IPS DF 6.9 (cell line): ENCODE measurements around the gene CACNA2D3.

Source experiments
- DNase-seq: peaks from one replicate; pipeline ENCODE4 v3.0.0-alpha.2; 2013; ENCODE audit warnings: low read depth, low spot score
- H3K27ac ChIP-seq: one replicate; pipeline ENCODE4 v1.5.1; 2013; ENCODE audit warnings: low read length, control low read depth
- H3K27me3 ChIP-seq: 2 replicates; pipeline ENCODE4 v1.6.1; 2013; ENCODE audit warnings: mild to moderate bottlenecking, low read length; ENCODE audit not compliant: control insufficient read depth, insufficient read depth
- H3K36me3 ChIP-seq: 2 replicates; pipeline ENCODE4 v1.6.1; 2013; ENCODE audit warnings: low read length; ENCODE audit not compliant: control insufficient read depth, insufficient read depth
- H3K4me1 ChIP-seq: 2 replicates; pipeline ENCODE4 v1.6.1; 2013; ENCODE audit warnings: low read length; ENCODE audit not compliant: control insufficient read depth, insufficient read depth
- H3K4me3 ChIP-seq: 2 replicates; pipeline ENCODE4 v1.5.1; 2013; ENCODE audit warnings: mild to moderate bottlenecking, low read length
- H3K9me3 ChIP-seq: 2 replicates; pipeline ENCODE4 v1.6.1; 2013; ENCODE audit warnings: low read length, inconsistent platforms; ENCODE audit not compliant: control insufficient read depth, insufficient read depth
- WGBS: extraction: QIAGEN DNeasy Blood & Tissue Kit; methylation state at CpG from one replicate; pipeline ENCODE4 v1.1.7; 2013; ENCODE audit warnings: mixed read lengths, missing lambda C conversion rate; ENCODE audit not compliant: insufficient read length, insufficient coverage; 5-methylcytosine and 5-hydroxymethylcytosine counted together

CACNA2D3 gene

DNA sequence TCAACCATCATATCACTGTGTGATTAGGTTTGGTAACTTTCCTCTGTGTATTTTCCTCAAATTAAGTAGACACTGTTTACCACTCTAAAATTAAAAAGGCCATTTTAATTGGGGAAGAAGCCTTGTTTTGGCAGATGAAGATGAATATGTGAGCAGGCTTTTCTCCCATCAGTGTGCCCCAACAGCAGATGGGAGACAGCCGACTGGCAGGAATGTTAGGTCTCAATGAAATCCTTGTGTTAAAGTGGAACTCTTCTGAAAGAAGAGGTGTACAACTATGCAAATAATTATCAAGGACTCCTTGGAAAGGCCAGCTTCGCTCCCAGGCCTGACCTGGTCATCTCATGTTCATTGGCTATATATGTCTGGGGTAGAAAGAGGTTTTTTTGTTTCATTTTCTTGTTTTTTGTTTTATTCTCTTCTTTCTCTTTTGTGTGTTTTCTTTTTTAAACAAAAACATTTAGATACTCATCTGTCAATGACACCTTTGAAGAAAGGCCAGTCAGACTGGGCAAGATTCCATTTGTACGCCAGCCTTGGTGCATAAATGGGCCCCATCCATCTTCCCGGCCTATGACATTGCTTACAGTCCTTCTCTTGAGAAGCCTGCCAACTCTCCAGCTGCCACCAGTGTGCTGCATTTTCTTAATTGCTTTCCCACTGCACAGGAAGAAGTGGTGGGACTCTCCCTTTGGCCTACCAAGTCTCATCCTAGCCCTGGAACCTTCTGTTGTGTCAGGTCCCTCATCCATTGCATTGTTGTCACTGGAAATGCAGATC lies 779.7 kb downstream of the CACNA2D3 start:
- Histone ChIP-seq H3K9me3 (no peaks in the 10 kb centered on the region), H3K4me1 (no peaks in the 10 kb centered on the region), H3K27me3 (no peaks in the 10 kb centered on the region), H3K4me3 (no peak overlapping the region), H3K27ac (no peak overlapping the region), H3K36me3 (no peaks in the 10 kb centered on the region)
- DNase-seq = no peak
- no CpG with 5 or more reads among the region's 4 CpGs for WGBS

DNA sequence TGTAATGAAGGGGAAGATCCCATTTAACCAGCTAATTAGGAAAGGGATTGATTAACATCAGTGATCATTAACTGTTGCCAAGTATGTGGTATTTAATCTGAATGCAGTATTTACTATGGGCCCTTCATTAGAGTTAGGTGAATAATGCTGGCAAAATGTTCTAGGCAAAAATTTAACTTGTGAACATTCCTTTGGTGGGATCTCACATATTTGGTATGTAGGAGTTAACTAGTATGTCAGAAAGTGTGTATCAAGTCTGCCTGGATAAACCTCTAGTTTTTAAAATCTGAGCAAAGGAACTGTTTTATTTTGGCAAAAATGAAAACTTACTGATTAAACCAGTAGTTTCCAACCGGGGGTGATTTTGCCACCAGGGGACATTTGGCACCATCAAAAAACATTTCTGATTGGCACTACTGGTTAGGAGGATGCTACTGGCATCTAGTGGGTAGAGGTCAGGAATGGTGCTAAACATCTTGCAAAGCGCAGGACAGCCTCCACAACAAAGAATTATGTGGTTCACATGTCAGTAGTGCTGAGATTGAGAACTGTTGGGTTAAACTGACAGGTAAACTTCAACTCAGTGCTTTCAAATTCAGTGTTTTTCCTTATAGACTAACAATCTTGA lies 783.0 kb downstream of the CACNA2D3 start:
- no peaks in the 10 kb centered on the region for H3K27me3 ChIP-seq
- H3K9me3 ChIP-seq = no peaks in the 10 kb centered on the region
- no peaks in the 10 kb centered on the region for H3K4me1 ChIP-seq
- no peak overlapping the region for H3K27ac ChIP-seq
- no peaks in the 10 kb centered on the region for H3K36me3 ChIP-seq
- no peak for DNase-seq
- WGBS = no CpG with 5 or more reads among the region's 2 CpGs
- no peak overlapping the region for H3K4me3 ChIP-seq

DNA sequence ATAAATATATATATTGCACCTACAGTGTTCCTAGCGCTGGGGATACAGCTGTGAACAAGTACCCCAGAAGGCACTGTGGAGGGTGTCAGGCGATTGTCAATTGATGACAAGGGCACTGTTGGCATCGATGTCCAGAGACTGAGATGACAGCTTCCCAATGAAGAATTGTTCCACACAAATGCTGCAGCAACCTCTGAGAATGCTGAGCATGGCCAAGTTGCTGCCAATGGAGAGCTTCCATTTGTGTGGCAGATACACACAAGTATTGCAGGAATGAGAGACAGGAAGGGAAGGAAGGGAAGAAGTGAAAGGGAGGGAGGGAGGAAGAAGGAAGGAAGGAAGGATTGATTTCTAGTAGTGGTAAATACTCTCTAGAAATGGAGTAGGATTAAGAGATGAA lies 783.6 kb downstream of the CACNA2D3 start:
- no peaks in the 10 kb centered on the region for H3K27me3 ChIP-seq
- no peak overlapping the region for H3K4me3 ChIP-seq
- no peaks in the 10 kb centered on the region for H3K9me3 ChIP-seq
- H3K36me3 ChIP-seq = no peaks in the 10 kb centered on the region
- DNase-seq = no peak
- no peak overlapping the region for H3K27ac ChIP-seq
- WGBS = no CpG with 5 or more reads among the region's 3 CpGs
- H3K4me1 ChIP-seq = no peaks in the 10 kb centered on the region

DNA sequence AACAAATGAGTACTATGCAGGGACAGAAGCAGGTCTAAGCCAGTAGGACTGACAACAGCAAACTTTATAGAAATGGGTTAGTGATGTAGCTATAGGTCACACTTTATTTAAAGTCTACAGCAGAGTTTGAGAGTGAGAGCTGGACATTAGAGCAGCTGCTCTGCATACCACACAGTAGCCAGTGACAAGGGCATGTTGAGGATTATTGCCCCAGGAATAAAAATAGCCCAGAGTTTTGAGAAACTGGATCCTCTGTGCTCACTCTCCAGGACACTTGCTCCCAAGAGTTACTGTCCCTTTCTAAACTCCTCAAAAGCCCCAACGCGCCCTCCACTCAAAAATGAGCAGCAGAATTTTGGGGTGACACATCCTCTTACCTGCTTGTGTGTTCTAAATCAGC lies 784.4 kb downstream of the CACNA2D3 start:
- Histone ChIP-seq H3K4me3 (no peak overlapping the region), H3K36me3 (no peaks in the 10 kb centered on the region), H3K27ac (no peak overlapping the region), H3K4me1 (no peaks in the 10 kb centered on the region), H3K27me3 (no peaks in the 10 kb centered on the region), H3K9me3 (no peaks in the 10 kb centered on the region)
- no CpG with 5 or more reads among the region's 2 CpGs for WGBS
- no peak for DNase-seq

DNA sequence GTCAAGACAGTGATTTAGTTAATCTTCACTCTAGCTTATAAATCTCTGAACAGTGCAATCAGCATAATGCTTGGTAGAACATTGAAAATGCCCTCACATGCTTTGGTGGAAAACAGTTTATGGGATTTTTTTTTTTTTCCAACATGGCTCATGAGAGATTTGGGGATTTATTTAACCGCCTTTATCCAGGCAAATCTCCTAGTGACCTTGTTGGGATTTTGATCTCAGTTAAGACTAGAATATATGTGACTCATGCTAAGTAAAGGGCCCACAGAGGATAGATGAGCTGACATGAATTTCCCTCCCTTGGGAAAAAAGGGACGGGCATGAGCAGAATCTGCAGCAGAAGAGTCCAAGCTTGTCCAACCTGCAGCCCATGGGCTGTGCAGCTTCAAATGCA lies 786.8 kb downstream of the CACNA2D3 start:
- Histone ChIP-seq H3K36me3 (no peaks in the 10 kb centered on the region), H3K27me3 (no peaks in the 10 kb centered on the region), H3K9me3 (no peaks in the 10 kb centered on the region), H3K4me1 (no peaks in the 10 kb centered on the region), H3K27ac (no peak overlapping the region), H3K4me3 (no peak overlapping the region)
- no CpG with 5 or more reads among the region's 2 CpGs for WGBS
- no peak for DNase-seq

DNA sequence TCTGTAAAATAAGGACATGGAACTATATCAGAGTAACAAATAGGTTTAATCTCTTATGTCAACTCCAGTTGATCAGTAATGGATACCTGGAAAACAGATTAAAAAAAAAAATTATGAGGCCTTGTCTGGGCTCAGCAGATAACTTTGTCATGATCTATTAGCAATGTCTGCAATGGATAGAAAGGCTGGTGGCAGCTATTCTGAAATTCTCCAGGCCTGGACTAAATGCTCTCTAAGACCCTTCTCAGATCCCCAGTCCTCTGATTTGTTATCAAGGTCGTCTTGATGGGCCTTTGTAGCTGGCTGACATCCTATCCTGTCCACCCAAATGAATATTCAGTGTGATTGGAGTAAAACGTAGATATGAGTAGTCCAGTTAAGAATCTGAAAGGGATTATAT lies 791.8 kb downstream of the CACNA2D3 start:
- no peaks in the 10 kb centered on the region for H3K4me1 ChIP-seq
- no peaks in the 10 kb centered on the region for H3K27me3 ChIP-seq
- no peak overlapping the region for H3K27ac ChIP-seq
- no peaks in the 10 kb centered on the region for H3K9me3 ChIP-seq
- no peak overlapping the region for H3K4me3 ChIP-seq
- no CpG with 5 or more reads among the region's 2 CpGs for WGBS
- no peak for DNase-seq
- H3K36me3 ChIP-seq = no peaks in the 10 kb centered on the region

DNA sequence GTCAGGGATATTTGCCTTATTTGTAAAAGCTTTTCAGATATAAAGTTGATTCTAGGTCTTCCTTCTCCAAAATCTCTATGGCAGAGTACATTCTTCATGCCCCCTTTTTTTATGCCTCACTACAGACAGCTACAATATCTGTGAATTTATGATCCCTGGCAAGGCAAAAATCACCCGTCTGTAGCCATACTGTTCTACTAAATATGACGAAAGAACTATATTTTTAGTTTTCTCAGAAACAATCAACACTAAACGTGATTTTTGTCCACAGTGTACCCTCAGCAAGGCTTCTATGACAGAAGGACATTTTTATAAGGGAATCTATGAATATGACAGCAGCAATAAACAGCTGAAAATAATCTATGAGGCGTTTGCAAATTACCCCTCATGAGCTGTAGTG lies 792.8 kb downstream of the CACNA2D3 start:
- Histone ChIP-seq H3K9me3 (no peaks in the 10 kb centered on the region), H3K27ac (no peak overlapping the region), H3K27me3 (no peaks in the 10 kb centered on the region), H3K4me1 (no peaks in the 10 kb centered on the region), H3K36me3 (no peaks in the 10 kb centered on the region), H3K4me3 (no peak overlapping the region)
- no peak for DNase-seq
- WGBS = no CpG with 5 or more reads among the region's 4 CpGs

DNA sequence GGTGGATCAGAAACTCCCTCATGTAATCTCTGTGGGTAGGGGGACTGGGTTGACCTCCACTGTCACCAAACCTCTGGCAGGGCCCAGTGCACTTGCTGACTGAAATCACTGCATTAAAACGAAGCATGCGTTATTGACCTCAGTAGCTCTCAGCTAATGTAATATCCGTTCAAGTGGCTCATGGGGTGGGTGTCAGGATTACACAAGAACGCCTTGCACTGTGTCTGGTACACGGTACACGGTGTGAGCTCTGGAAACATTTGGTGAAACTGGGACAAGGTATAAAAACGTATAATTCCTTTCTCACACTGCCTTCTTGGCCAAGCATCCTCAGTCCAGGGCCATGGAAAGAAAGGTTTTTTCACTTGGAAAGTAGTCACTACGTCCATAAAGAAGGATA lies 793.6 kb downstream of the CACNA2D3 start:
- no peak for DNase-seq
- H3K27me3 ChIP-seq = no peaks in the 10 kb centered on the region
- WGBS = no CpG with 5 or more reads among the region's 8 CpGs
- no peaks in the 10 kb centered on the region for H3K4me1 ChIP-seq
- no peaks in the 10 kb centered on the region for H3K36me3 ChIP-seq
- no peaks in the 10 kb centered on the region for H3K9me3 ChIP-seq
- H3K4me3 ChIP-seq = no peak overlapping the region
- no peak overlapping the region for H3K27ac ChIP-seq

DNA sequence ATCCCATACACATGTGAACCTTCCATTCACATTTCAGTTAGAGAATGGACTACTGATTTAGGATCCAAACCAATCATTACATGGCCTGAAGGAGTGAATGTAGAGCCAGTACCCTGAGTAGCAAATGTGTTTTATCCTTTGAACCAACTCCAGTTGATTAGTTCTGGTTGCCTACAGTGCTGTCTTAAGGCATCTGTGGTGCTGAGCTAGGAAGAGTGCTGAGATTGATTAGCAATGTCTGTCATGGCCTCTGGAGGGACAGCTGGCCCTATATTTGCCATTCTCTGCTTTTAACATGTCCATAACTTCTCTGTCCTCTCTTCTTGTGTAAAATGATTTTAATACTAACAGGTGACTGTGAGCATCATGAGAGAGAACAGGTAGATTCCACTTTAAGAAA lies 794.4 kb downstream of the CACNA2D3 start:
- H3K27ac ChIP-seq = no peak overlapping the region
- H3K36me3 ChIP-seq = no peaks in the 10 kb centered on the region
- DNase-seq = no peak
- no peaks in the 10 kb centered on the region for H3K27me3 ChIP-seq
- H3K9me3 ChIP-seq = no peaks in the 10 kb centered on the region
- H3K4me3 ChIP-seq = no peak overlapping the region
- H3K4me1 ChIP-seq = no peaks in the 10 kb centered on the region

DNA sequence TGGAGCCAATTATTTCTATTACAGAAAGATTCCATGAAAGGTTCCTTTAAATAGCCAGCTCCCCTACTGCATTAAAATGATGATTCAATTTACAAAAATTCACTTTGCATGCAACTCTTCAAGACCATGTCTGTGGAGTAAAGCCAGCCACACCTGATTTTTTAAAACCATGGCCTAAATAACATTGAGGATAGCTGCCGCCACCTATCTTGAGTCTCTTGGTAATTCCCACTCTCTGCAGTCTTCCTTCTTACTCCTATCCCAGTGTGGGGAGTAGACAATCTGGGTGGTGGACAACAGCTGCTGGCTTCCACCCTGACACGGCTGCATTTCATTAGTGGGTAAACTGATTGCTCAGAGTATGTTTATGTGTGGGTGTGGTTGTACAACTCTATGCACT lies 794.8 kb downstream of the CACNA2D3 start:
- Histone ChIP-seq H3K9me3 (no peaks in the 10 kb centered on the region), H3K27ac (no peak overlapping the region), H3K4me3 (no peak overlapping the region), H3K27me3 (no peaks in the 10 kb centered on the region), H3K4me1 (no peaks in the 10 kb centered on the region), H3K36me3 (no peaks in the 10 kb centered on the region)
- DNase-seq = no peak
- WGBS = no CpG with 5 or more reads among the region's 2 CpGs

DNA sequence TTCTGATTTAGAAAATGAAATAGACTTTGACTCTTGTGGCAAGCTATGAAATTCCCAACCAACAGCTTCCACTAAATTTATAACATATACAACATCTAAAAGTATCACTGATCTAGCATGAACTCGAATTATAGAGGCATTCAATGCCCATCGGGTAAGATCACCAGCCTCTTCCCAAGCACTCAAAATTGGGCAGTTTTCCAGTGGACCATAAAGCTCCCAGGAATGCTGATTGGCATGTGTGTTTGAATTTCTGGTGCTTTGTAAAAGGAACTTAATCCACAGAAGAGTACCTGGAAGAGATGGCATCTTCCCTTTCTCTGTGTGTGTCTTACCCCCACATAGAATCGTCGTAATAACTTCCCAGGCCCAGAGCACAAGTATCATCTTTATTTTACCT lies 795.5 kb downstream of the CACNA2D3 start:
- no peaks in the 10 kb centered on the region for H3K27me3 ChIP-seq
- no peak overlapping the region for H3K4me3 ChIP-seq
- no CpG with 5 or more reads among the region's 4 CpGs for WGBS
- no peaks in the 10 kb centered on the region for H3K4me1 ChIP-seq
- H3K9me3 ChIP-seq = no peaks in the 10 kb centered on the region
- no peaks in the 10 kb centered on the region for H3K36me3 ChIP-seq
- no peak overlapping the region for H3K27ac ChIP-seq
- no peak for DNase-seq
